ENCODE measurements around the gene QRICH2. TPM values are rescaled to one million over a fixed set of nuclear protein-coding genes. Genes with fewer than 3 reads are reported as not detected.

Gene QRICH2
- total RNA-seq, 1 donor from 2014 or later: 1.7 TPM

- no peak for DNase-seq (ENCODE audit: low spot score)
- H3K36me3 Mint-ChIP-seq: no peaks in the 10 kb centered on the region
- H3K27ac ChIP-seq: no peak overlapping the region
- H3K79me2 ChIP-seq (ENCODE audit: low read depth): peaks cover 11% of the 10 kb centered on the region
- H3K9me3 Mint-ChIP-seq: no peaks in the 10 kb centered on the region
- peaks cover 27% of the 10 kb centered on the region for H4K20me1 ChIP-seq (ENCODE audit: low read depth)
- peaks cover 12% of the 10 kb centered on the region for H3K4me1 ChIP-seq
- peaks cover 7% of the 10 kb centered on the region for H3F3A ChIP-seq (ENCODE audit: low read depth)
- H3K27me3 Mint-ChIP-seq (ENCODE audit: insufficient read depth, low read depth): no peaks in the 10 kb centered on the region
- no peak overlapping the region for H2AFZ ChIP-seq (replicated peaks)
- H3K9ac ChIP-seq: no peak overlapping the region
- H3K4me1 Mint-ChIP-seq: peaks cover 15% of the 10 kb centered on the region
- H3K27ac Mint-ChIP-seq: no peak overlapping the region
- no peak overlapping the region for H3K4me2 ChIP-seq
- no peak overlapping the region for H3K4me3 ChIP-seq
- H3K36me3 ChIP-seq: no peaks in the 10 kb centered on the region
- H3K4me3 Mint-ChIP-seq: no peak overlapping the region
- TF ChIP-seq EZH2phosphoT487 (IDR thresholded peaks at IDR 0.05) (no peak), EZH2 (IDR thresholded peaks at IDR 0.05) (no peak), CTCF (IDR thresholded peaks at IDR 0.05) (no peak)
- no peaks in the 10 kb centered on the region for H3K27me3 ChIP-seq
- H3K9me3 ChIP-seq (ENCODE audit: low read depth): no peaks in the 10 kb centered on the region
Observed at GRCh38 chr17:76273445-76274111, 34.5 kb downstream of the QRICH2 start.

GRCh38 chr17:76272541-76273444 is 35.3 kb downstream of the QRICH2 start:
- no peaks in the 10 kb centered on the region for H3K9me3 Mint-ChIP-seq
- H4K20me1 ChIP-seq (ENCODE audit: low read depth): peaks cover 27% of the 10 kb centered on the region
- H3K4me1 ChIP-seq: peaks cover 19% of the 10 kb centered on the region
- peaks cover under 1% of the 10 kb centered on the region for H3K27me3 Mint-ChIP-seq (ENCODE audit: insufficient read depth, low read depth)
- H3K4me2 ChIP-seq: no peak overlapping the region
- H3K9me3 ChIP-seq (ENCODE audit: low read depth): no peaks in the 10 kb centered on the region
- no peak for TF ChIP-seq EZH2phosphoT487 (IDR thresholded peaks at IDR 0.05)
- no peak for TF ChIP-seq EZH2 (IDR thresholded peaks at IDR 0.05)
- no peak for TF ChIP-seq CTCF (IDR thresholded peaks at IDR 0.05)
- H3K4me3 Mint-ChIP-seq: no peak overlapping the region
- peaks cover 10% of the 10 kb centered on the region for H3F3A ChIP-seq (ENCODE audit: low read depth)
- H3K27ac Mint-ChIP-seq: peak overlapping the region; percentile 46
- H3K79me2 ChIP-seq (ENCODE audit: low read depth): peaks cover 19% of the 10 kb centered on the region
- no peaks in the 10 kb centered on the region for H3K27me3 ChIP-seq
- no peak for DNase-seq (ENCODE audit: low spot score)
- H3K36me3 ChIP-seq: no peaks in the 10 kb centered on the region
- H3K27ac ChIP-seq: peak overlapping the region; percentile 23
- no peak overlapping the region for H2AFZ ChIP-seq (replicated peaks)
- H3K4me1 Mint-ChIP-seq: peaks cover 20% of the 10 kb centered on the region
- H3K9ac ChIP-seq: no peak overlapping the region
- peaks cover 4% of the 10 kb centered on the region for H3K36me3 Mint-ChIP-seq
- H3K4me3 ChIP-seq: no peak overlapping the region

- Mint-ChIP-seq H3K27ac (no peak overlapping the region), H3K36me3 (peaks cover 5% of the 10 kb centered on the region)
- no peaks in the 10 kb centered on the region for H3K9me3 ChIP-seq (ENCODE audit: low read depth)
Observed at GRCh38 chr17:76271669-76272540, 36.2 kb downstream of the QRICH2 start.

More at GRCh38 chr17:76271669-76272540, 36.2 kb downstream of the QRICH2 start:
- no peak for DNase-seq (ENCODE audit: low spot score)
- Histone ChIP-seq H3K4me2 (peak overlapping the region; percentile 45), H3K4me3 (no peak overlapping the region), H2AFZ (replicated peaks) (no peak overlapping the region), H3K36me3 (no peaks in the 10 kb centered on the region), H3K27me3 (no peaks in the 10 kb centered on the region), H3K9ac (no peak overlapping the region), H4K20me1 (ENCODE audit: low read depth) (peaks cover 27% of the 10 kb centered on the region), H3K79me2 (ENCODE audit: low read depth) (peaks cover 28% of the 10 kb centered on the region), H3K4me1 (peaks cover 24% of the 10 kb centered on the region), H3K27ac (peak overlapping the region; percentile 23), H3F3A (ENCODE audit: low read depth) (peaks cover 10% of the 10 kb centered on the region)
- Mint-ChIP-seq H3K9me3 (no peaks in the 10 kb centered on the region), H3K27me3 (ENCODE audit: insufficient read depth, low read depth) (peaks cover 2% of the 10 kb centered on the region), H3K4me1 (peaks cover 25% of the 10 kb centered on the region), H3K4me3 (no peak overlapping the region)
- TF ChIP-seq CTCF (IDR thresholded peaks at IDR 0.05) (no peak), EZH2phosphoT487 (IDR thresholded peaks at IDR 0.05) (no peak), EZH2 (IDR thresholded peaks at IDR 0.05) (no peak)
